ENCODE results near the gene KDM5C.

The KDM5C gene

GRCh38 chrX:53251307-53251706 is 26.3 kb upstream of the KDM5C start:
- in situ Hi-C loops (cut with MboI; ENCODE audit: low sequenced_read_pairs), result no loop called here

DNA sequence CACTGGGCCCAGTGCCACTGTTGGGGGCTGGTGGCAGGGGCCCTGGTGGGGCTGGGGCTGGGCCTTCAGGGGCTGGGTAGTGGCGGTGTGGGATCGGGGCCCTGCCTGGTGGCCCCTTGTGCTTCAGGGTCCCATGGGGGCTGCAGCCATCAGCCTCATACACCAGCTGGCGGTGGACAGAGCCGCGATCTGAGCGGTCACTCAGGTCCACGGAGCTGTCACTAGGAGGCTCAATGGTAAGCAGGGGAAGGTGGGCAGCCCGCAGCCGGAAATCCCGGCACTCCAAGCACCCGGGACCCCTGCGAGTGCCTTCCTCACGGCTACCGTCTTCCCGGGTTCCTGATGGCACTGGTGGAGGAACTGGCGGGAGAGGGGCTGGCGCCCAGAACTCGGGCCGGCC is 25.5 kb upstream of the KDM5C start:
- in situ Hi-C loops (cut with MboI; ENCODE audit: low sequenced_read_pairs), result no loop called here

DNA sequence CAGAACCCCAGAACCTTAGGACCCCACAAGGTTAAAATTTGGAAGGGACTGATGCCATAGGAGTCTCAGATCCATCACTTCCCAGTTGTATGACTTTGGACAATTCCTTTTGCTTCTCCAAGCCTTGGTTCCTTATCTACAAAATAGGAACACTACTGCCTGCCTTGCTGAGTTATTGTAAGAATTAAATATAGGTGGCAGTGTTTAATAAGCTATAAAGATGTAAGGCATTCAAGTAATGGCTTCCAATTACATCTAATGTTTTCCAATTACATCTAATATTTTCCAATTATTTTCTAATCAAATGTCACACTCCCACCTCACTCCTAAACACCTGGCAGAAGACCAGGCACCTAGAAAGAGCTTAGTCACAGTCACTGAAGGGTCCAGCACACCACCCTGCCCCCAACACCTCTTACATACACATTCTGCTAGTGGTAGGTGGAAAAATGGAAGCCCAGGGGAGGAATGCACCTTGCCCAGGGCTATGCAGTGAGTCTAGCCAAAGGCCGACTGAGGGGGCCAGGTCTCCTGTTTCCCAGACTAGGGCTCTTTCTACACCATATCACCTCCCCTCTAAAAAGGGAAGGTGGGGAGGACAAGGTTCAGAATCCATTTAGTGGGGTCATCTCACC is 24.5 kb upstream of the KDM5C start:
- in situ Hi-C loops (cut with MboI; ENCODE audit: low sequenced_read_pairs), result no loop called here

DNA sequence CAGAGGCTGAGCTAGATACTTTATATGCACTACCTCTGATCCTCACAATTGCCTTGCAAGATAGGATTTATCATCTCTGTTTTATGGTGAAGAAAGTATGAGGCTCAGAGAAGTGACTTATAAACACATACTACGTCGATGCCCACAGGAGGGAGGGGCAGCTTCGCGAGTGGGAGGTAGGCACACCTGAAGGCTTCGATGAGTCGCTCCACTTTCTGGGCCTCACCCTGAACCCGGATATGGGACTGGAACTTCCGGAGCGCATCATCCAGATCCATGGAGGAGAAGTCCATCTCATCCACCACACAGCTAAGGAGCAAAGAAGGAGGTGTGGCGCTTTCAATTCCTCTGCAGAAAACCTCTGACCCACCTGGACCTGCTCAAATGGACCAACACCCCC is 22.9 kb upstream of the KDM5C start:
- in situ Hi-C loops (cut with MboI; ENCODE audit: low sequenced_read_pairs), result no loop called here

DNA sequence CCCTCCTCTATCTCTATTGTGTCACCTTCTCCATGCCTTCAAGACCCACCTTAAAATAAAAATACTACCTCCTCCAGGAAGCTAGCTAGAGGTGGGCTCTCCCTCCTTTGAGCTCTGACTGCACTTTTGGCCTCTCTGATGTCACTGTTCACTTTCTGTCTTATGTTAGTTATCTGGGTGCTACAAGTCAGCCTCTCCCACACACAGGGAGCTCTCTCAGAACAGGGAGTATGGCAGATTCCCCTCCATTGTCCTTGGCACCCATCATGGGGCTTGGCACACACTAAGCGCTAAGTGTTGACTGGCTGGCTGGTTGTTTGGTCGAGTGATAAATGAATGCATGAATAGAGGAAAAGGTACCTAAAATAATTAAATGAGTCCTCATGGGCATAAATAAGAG is 21.2 kb upstream of the KDM5C start:
- in situ Hi-C loops (cut with MboI; ENCODE audit: low sequenced_read_pairs), result no loop called here

DNA sequence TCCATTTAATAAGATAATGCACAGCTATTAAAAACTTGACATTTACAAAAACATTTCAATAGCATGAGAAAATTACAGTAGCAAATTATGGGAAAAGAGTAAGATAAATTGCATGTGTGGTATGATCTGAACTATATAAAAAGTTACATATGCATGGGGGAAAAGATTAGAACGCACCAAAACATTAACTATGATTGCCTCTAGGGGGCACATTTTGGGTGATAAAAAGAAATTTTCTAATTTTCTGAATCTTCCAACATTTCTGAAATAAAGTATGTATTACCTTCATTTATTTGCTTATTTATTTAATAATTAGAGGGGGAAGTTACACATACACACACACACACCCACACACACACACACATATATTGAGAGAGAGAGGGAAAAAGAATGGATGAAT is 19.6 kb upstream of the KDM5C start:
- in situ Hi-C loops (cut with MboI; ENCODE audit: low sequenced_read_pairs), result no loop called here

DNA sequence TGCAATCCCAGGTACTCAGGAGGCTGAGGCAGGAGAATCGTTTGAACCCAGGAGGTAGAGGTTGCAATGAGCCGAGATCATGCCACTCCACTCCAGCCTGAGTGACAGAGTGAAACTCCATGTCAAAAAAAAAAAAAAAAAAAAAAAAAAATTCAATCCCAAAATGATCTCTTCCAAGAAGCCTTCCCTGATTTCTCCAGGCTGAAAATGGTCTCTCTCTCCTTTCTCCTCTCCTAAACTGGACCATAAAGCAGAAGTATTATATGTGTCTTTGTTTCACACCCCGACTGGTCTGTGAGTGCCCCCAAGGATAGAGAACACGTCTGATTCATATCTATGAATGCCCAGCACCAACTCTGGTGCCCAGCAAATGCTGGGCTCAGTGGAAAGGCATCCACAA is 17.3 kb upstream of the KDM5C start:
- in situ Hi-C loops (cut with MboI; ENCODE audit: low sequenced_read_pairs), result no loop called here

DNA sequence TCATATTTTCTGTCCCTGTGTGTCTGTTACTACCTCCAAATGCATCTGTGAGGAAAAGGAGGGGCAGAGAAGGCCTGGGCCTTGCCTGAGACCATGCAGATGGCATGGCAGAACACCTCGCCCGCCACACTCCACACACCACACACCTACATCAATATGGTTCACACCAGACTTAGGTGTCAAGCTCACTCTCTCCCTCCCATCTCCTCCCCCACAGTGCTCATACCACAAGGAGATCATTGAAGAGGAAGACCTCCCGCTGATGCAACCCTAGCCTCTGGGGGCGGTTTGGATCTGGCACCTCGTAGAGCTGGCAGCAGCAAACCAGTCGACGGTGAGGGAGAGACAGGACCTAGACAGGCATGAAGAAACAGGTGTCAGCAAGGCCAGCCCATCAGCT is 16.6 kb upstream of the KDM5C start:
- in situ Hi-C loops (cut with MboI; ENCODE audit: low sequenced_read_pairs), result no loop called here

DNA sequence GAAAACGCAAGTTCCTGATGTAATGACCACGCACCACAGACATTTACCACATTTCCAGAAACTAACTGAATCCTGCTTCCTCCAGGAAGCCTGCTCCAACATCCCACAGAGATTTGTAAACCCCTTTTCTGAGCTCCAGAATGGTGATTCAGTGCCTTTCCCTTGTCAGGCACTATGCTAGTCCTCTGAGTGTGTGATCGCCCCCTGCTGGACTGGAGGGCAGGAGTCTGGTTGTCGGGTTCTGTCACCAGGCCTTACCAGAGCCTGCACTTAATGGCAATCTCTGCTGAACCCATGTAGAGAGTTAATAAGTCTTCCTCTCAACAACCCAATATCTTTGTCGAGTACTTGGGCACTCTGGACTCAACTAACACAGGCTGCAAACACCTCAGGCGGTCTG is 14.5 kb upstream of the KDM5C start:
- in situ Hi-C loops (cut with MboI; ENCODE audit: low sequenced_read_pairs), result no loop called here

DNA sequence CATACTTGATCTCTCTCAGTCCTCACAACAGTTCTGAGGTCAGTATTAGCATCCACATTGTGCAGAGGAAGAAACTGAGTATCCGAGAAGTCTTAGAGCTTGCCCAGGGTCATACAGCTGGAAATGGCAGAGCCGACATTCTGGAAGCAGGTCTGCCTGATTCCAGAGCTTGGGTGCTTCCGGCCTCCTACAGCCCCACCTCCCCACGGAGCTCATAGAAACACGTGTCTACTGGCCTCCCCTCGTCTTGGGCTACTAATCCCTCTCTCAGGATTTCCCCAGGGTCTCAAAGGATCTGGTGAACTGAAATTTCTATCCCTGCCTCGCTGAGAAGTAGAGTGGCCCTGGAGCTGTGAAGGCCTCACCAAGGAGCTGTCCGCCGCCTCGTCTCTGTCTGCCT is 12.0 kb upstream of the KDM5C start:
- in situ Hi-C loops (cut with MboI; ENCODE audit: low sequenced_read_pairs), result no loop called here

DNA sequence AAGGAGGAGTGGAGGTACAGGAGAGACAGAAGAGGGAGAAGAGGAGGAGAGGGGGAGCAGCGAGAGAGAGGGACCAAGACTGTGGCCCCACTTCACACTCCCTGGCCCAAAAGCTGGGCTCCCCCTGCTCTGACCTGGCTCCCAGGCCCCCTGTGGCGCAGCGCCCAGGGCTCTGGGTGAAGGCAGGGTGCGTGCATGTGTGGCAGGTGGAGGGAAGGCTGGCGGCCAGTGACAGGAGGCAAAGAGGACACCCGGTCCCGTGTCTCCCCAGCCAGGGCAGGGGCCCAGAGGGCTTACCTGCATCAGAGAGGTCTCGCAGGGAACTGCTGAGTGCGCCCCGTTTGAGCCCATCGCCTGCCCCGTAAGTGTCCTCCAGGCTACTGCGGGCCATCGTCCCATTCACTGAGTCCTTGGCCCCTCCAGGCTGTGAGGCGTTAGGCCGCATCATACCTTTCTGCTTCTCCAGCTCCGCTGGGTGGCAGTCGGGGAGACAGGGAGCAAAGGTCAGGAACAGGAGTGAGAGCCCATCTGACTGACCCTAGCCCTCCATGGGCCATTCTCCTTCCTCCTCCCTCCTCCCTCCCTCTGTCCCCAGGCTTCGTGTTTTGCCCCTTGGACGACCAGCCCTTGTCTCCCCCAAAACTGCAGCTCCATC is 11.1 kb upstream of the KDM5C start:
- in situ Hi-C loops (cut with MboI; ENCODE audit: low sequenced_read_pairs), result no loop called here

DNA sequence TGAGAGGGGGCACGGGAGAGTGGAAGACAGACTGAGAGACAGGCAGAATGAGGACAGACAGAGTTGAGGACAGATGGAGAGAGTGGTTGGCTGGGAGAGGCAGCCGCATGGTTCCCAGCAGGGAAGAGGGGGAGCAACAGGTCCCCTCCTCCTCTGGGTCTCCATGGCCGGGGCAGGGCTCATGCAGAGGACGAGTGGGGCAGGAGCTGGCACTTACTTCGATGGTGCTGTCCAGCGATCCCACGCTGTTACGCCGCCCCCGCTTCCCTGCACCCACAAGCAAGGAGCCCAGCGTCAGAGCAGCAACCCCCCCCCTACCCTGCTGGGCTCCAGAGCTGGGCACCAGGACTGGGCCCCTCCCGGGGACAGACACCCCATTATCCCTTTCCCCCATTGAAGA is 10.6 kb upstream of the KDM5C start:
- in situ Hi-C loops (cut with MboI; ENCODE audit: low sequenced_read_pairs), result no loop called here

DNA sequence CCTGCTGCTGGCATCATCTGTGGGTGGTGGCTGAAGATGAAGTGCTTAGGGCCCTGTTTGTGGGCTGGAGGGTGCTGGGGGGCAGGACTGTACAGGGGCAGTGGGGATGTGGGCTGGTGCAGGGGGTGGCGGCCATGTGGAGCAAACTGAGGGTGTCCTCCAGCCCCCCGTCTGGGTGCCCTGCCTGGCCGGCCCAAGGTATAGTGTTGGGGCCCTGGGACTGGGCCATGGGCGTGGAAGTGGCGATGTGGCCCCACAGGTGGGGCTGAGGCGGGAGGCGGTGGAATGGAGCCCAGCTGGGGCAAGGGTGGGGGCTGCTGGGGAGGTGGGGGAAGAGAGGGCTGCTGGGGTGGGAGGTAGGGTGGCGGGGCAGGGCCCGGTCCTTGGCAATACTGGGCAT is 9.5 kb upstream of the KDM5C start:
- in situ Hi-C loops (cut with MboI; ENCODE audit: low sequenced_read_pairs), result no loop called here

- in situ Hi-C loops (cut with MboI; ENCODE audit: low sequenced_read_pairs), result no loop called here
Observed at GRCh38 chrX:53233536-53233935, 8.5 kb upstream of the KDM5C start.

DNA sequence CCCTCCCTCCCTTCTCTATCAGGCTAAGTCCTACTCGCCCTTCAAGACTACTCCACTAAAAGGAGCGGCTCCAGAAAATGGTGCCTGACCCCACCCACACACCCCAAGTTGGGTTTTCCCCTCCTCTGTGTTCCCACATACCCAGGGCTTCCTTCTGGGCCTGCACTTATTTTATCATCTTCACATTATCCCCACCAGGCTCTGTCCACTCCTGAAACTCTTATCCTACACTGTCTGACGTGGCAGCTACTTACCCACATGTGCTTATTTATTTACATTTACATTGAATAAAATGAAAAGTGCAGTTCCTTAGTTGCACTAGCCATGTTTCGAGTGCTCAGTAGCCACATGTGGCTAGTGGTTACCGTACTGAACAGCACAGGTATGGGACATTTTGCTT is 5.1 kb upstream of the KDM5C start:
- in situ Hi-C loops (cut with MboI; ENCODE audit: low sequenced_read_pairs), result no loop called here

- in situ Hi-C loops (cut with MboI; ENCODE audit: low sequenced_read_pairs), result no loop called here
Observed at GRCh38 chrX:53227224-53227765, 2.3 kb upstream of the KDM5C start.

- in situ Hi-C loops (cut with MboI; ENCODE audit: low sequenced_read_pairs), result no loop called here
Observed at GRCh38 chrX:53223955-53224859, 800 bp downstream of the KDM5C start.

GRCh38 chrX:53223068-53223693 is 1.8 kb downstream of the KDM5C start:
- in situ Hi-C loops (cut with MboI; ENCODE audit: low sequenced_read_pairs), result no loop called here

GRCh38 chrX:53211391-53211978 is 13.5 kb downstream of the KDM5C start:
- in situ Hi-C loops (cut with MboI; ENCODE audit: low sequenced_read_pairs), result no loop called here

GRCh38 chrX:53196678-53197077 is 28.3 kb downstream of the KDM5C start:
- in situ Hi-C loops (cut with MboI; ENCODE audit: low sequenced_read_pairs), result no loop called here

- in situ Hi-C loops (cut with MboI; ENCODE audit: low sequenced_read_pairs), result no loop called here
Observed at GRCh38 chrX:53195401-53195800, 29.6 kb downstream of the KDM5C start.

All from hTERT RPE-1 (cell line).